Central memory CD8-positive, alpha-beta T cell (primary cell): Measurements from ENCODE around the gene RFPL4A.
"Not testable (repeated sequence)": the region's sequence is repeated elsewhere in the genome, so short reads cannot be mapped to it uniquely, and the experiment has no call there.

ENCODE experiments used
- ATAC-seq: fragments of 150-1000 bp; cut with Tn5 transposase; replicated peaks from 2 replicates; pipeline ENCODE4 v1.10.0; 2022; ENCODE audit warnings: mild to moderate bottlenecking, moderate FRiP score, moderate number of reproducible peaks; ENCODE audit not compliant: poor library complexity, severe bottlenecking; ENCODE audit errors: extremely low read depth
- DNase-seq, 2 donors: peaks; one replicate each; pipeline ENCODE4 v3.0.0; 2021; ENCODE audit warnings: low spot score in 2 of 2
- H3K27ac Mint-ChIP-seq: one replicate; pipeline ENCODE4 v1.8.0; 2022; ENCODE audit warnings: low read depth, mild to moderate bottlenecking, moderate library complexity, mixed read lengths
- H3K27me3 Mint-ChIP-seq: one replicate; pipeline ENCODE4 v1.8.0; 2022; ENCODE audit warnings: mixed read lengths
- H3K36me3 Mint-ChIP-seq: one replicate; pipeline ENCODE4 v1.8.0; 2022; ENCODE audit warnings: mild to moderate bottlenecking, moderate library complexity, mixed read lengths; ENCODE audit not compliant: insufficient read depth
- H3K4me1 Mint-ChIP-seq: one replicate; pipeline ENCODE4 v1.8.0; 2022; ENCODE audit warnings: mixed read lengths
- H3K4me3 Mint-ChIP-seq: one replicate; pipeline ENCODE4 v1.8.0; 2022; ENCODE audit warnings: mild to moderate bottlenecking, moderate library complexity, mixed read lengths
- H3K9me3 Mint-ChIP-seq: one replicate; pipeline ENCODE4 v1.8.0; 2022; ENCODE audit warnings: mixed read lengths

RFPL4A gene

GRCh38 chr19:55753401-55753800 lies 5.5 kb upstream of the RFPL4A start:
- H3K27ac Mint-ChIP-seq = no peak overlapping the region
- H3K27me3 Mint-ChIP-seq = peaks cover 28% of the 10 kb centered on the region
- no peaks in the 10 kb centered on the region for H3K9me3 Mint-ChIP-seq
- ATAC-seq (no peak), DNase-seq (no peak)
- no peak overlapping the region for H3K4me3 Mint-ChIP-seq
- H3K4me1 Mint-ChIP-seq = no peaks in the 10 kb centered on the region
- no peaks in the 10 kb centered on the region for H3K36me3 Mint-ChIP-seq

DNA sequence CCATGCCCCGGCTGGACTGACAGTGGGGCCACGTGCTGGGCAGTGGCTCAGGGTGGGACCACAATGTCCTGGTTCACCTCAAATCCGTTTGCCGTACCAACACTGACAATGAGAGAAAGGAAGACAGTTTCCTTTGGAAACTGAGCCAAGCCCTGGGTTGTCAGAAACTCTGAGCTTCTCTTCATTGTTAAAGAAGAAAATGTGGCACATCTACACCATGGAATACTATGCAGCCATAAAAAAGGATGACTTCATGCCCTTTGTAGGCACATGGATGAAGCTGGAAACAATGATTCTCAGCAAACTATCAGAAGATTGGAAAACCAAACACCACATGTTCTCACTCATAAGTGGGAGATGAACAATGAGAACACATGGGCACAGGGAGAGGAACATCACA lies 2.1 kb upstream of the RFPL4A start:
- not testable (repeated sequence) for DNase-seq, H3K9me3 Mint-ChIP-seq, H3K4me3 Mint-ChIP-seq, H3K4me1 Mint-ChIP-seq, ATAC-seq, H3K36me3 Mint-ChIP-seq, H3K27ac Mint-ChIP-seq
- peaks cover 53% of the 10 kb centered on the region for H3K27me3 Mint-ChIP-seq

- DNase-seq (no peak), ATAC-seq (no peak)
- no peaks in the 10 kb centered on the region for H3K4me1 Mint-ChIP-seq
- H3K9me3 Mint-ChIP-seq = no peaks in the 10 kb centered on the region
- no peaks in the 10 kb centered on the region for H3K36me3 Mint-ChIP-seq
- no peak overlapping the region for H3K4me3 Mint-ChIP-seq
- no peak overlapping the region for H3K27ac Mint-ChIP-seq
- peaks cover 43% of the 10 kb centered on the region for H3K27me3 Mint-ChIP-seq
Observed at GRCh38 chr19:55766466-55766865, 7.6 kb downstream of the RFPL4A start.

- not testable (repeated sequence) for ATAC-seq, H3K27ac Mint-ChIP-seq, H3K36me3 Mint-ChIP-seq, H3K4me3 Mint-ChIP-seq, DNase-seq, H3K4me1 Mint-ChIP-seq, H3K9me3 Mint-ChIP-seq
- H3K27me3 Mint-ChIP-seq = peaks cover 42% of the 10 kb centered on the region
Observed at GRCh38 chr19:55768818-55769217, 9.9 kb downstream of the RFPL4A start, which contains the start of gene RFPL4AL1. RFPL4AL1 (plus strand) TSS chr19:55769118; CDS start chr19:55771805, 2,687 bp downstream.

- not testable (repeated sequence) for H3K27ac Mint-ChIP-seq, DNase-seq, H3K4me1 Mint-ChIP-seq, H3K4me3 Mint-ChIP-seq, H3K9me3 Mint-ChIP-seq, H3K36me3 Mint-ChIP-seq, ATAC-seq
- peaks cover 41% of the 10 kb centered on the region for H3K27me3 Mint-ChIP-seq
Observed at GRCh38 chr19:55769632-55770031, 10.7 kb downstream of the RFPL4A start.

- H3K4me1 Mint-ChIP-seq = no peaks in the 10 kb centered on the region
- H3K27me3 Mint-ChIP-seq = peaks cover 57% of the 10 kb centered on the region
- DNase-seq (no peak), ATAC-seq (no peak)
- no peaks in the 10 kb centered on the region for H3K36me3 Mint-ChIP-seq
- H3K4me3 Mint-ChIP-seq = no peak overlapping the region
- H3K9me3 Mint-ChIP-seq = no peaks in the 10 kb centered on the region
- no peak overlapping the region for H3K27ac Mint-ChIP-seq
Observed at GRCh38 chr19:55777528-55777927, 18.6 kb downstream of the RFPL4A start.

DNA sequence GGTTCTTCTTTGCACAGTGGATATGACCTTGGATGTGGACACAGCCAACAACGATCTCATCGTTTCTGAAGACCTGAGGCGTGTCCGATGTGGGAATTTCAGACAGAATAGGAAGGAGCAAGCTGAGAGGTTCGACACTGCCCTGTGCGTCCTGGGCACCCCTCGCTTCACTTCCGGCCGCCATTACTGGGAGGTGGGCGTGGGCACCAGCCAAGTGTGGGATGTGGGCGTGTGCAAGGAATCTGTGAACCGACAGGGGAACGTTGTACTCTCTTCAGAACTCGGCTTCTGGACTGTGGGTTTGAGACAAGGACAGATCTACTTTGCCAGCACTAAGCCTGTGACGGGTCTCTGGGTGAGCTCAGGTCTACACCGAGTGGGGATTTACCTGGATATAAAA lies 19.4 kb downstream of the RFPL4A start:
- Mint-ChIP-seq H3K4me1 (no peaks in the 10 kb centered on the region), H3K36me3 (no peaks in the 10 kb centered on the region), H3K27ac (no peak overlapping the region), H3K9me3 (no peaks in the 10 kb centered on the region), H3K27me3 (peaks cover 65% of the 10 kb centered on the region), H3K4me3 (no peak overlapping the region)
- no peak for DNase-seq
- no peak for ATAC-seq

DNA sequence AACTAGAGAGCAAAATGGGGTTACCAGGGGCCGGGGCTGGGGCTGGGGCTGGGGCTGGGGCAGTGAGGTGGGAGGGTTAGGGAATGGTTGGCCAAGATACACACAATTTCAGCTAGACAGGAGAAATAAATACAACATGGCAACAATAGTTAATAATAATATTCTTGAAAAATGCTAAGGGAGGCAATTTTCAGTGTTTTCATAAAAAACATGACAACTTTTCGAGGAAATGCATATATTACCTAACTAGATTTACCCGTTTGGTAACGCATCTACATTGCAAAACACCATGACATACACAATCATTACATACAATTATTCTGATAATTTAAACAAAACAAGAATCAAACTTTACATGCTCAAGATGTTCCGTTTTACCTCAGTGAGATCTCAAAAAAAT lies 22.2 kb downstream of the RFPL4A start:
- H3K9me3 Mint-ChIP-seq = no peaks in the 10 kb centered on the region
- no peak overlapping the region for H3K4me3 Mint-ChIP-seq

GRCh38 chr19:55795021-55795420 lies 36.1 kb downstream of the RFPL4A start:
- peaks cover 4% of the 10 kb centered on the region for H3K9me3 Mint-ChIP-seq
- H3K4me1 Mint-ChIP-seq = no peaks in the 10 kb centered on the region
- no peak for ATAC-seq
- H3K36me3 Mint-ChIP-seq = no peaks in the 10 kb centered on the region
- H3K4me3 Mint-ChIP-seq = no peak overlapping the region
- peaks cover 25% of the 10 kb centered on the region for H3K27me3 Mint-ChIP-seq
- no peak for DNase-seq
- no peak overlapping the region for H3K27ac Mint-ChIP-seq

More for the DNA sequence above, 22.2 kb downstream of the RFPL4A start:
- ATAC-seq (no peak), DNase-seq (no peak)
- Mint-ChIP-seq H3K27me3 (peaks cover 73% of the 10 kb centered on the region), H3K36me3 (no peaks in the 10 kb centered on the region), H3K27ac (no peak overlapping the region), H3K4me1 (no peaks in the 10 kb centered on the region)

- H3K27me3 Mint-ChIP-seq = peaks cover 37% of the 10 kb centered on the region
- H3K27ac Mint-ChIP-seq = no peak overlapping the region
- DNase-seq (no peak), ATAC-seq (no peak)
- H3K4me3 Mint-ChIP-seq = no peak overlapping the region
- no peaks in the 10 kb centered on the region for H3K4me1 Mint-ChIP-seq
- H3K36me3 Mint-ChIP-seq = no peaks in the 10 kb centered on the region
- peaks cover 4% of the 10 kb centered on the region for H3K9me3 Mint-ChIP-seq
Observed at GRCh38 chr19:55801416-55801815, 42.5 kb downstream of the RFPL4A start.

DNA sequence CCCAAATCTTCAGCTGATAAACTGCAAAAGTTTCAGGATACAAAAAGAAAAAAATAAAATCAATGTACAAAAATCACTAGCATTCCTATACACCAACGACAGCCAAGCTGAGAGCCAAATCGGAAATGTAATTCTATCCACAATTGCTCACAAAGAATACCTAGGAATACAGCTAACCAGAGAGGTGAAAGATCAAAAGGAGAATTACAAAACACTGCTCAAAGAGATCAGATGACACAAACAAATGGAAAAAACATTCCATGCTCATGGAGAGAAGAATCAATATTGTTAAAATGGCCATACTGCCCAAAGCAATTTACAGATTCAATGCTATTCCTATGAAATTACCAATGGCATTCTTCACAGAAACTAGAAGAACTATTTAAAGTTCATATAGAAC lies 43.4 kb downstream of the RFPL4A start:
- Mint-ChIP-seq H3K9me3 (peaks cover 10% of the 10 kb centered on the region), H3K4me1 (no peaks in the 10 kb centered on the region), H3K27me3 (peaks cover 33% of the 10 kb centered on the region), H3K4me3 (no peak overlapping the region), H3K36me3 (no peaks in the 10 kb centered on the region), H3K27ac (no peak overlapping the region)
- DNase-seq (no peak), ATAC-seq (no peak)

DNA sequence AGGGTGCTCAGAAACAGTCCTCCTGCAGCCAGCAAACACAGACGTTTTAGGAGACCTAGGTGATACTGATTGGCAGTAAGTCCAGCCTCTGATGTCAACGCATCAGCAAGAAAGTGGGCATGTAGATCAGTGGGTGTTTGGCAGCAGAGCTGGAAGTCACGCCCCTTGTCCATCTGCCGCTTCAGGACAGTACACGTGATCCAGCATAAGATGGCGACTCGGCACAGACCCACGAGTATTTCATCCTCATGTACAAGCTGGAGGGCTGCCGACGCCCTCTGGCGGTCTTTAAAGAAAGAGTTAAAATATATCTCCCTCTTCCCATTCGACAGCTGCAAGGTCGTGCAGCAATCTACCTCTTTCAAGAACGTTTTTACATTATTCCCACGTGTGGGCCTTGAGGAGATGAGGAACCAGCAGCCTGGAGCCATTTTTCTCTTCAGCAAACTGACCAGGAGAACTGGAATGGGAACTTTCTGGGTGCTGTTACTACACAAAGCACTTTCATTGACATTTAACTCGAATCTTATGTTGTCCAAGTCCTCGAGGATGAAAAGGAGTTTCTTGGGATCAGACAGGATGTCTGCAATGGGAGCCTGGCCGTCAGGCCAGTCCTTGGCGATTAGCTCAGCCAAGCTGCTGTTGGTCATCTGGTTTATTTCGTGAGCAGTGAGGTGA lies 50.6 kb downstream of the RFPL4A start:
- Mint-ChIP-seq H3K36me3 (peaks cover 2% of the 10 kb centered on the region), H3K9me3 (peaks cover 11% of the 10 kb centered on the region), H3K4me1 (no peaks in the 10 kb centered on the region), H3K27me3 (peaks cover 30% of the 10 kb centered on the region), H3K27ac (no peak overlapping the region), H3K4me3 (no peak overlapping the region)
- DNase-seq = no peak
- ATAC-seq = no peak

GRCh38 chr19:55811340-55811739 lies 52.4 kb downstream of the RFPL4A start:
- peaks cover 36% of the 10 kb centered on the region for H3K27me3 Mint-ChIP-seq
- no peaks in the 10 kb centered on the region for H3K4me1 Mint-ChIP-seq
- H3K4me3 Mint-ChIP-seq = no peak overlapping the region
- DNase-seq = no peak
- no peak for ATAC-seq
- peaks cover 11% of the 10 kb centered on the region for H3K9me3 Mint-ChIP-seq
- no peak overlapping the region for H3K27ac Mint-ChIP-seq
- peaks cover 2% of the 10 kb centered on the region for H3K36me3 Mint-ChIP-seq
